BE2C (cell line): Measurements from ENCODE around the gene DACT2.

Source experiments
- DNase-seq: peaks from one replicate; pipeline ENCODE4 v3.0.0-alpha.2; 2020
- H3K27me3 ChIP-seq: fragments of 250-450 bp; sonication (Bioruptor Pico); 2 replicates; pipeline ENCODE4 v1.5.1; 2020; ENCODE audit warnings: mild to moderate bottlenecking
- H3K36me3 ChIP-seq: fragments of 250-450 bp; sonication (Bioruptor Pico); 2 replicates; pipeline ENCODE4 v1.5.1; 2020; ENCODE audit warnings: mild to moderate bottlenecking
- H3K4me1 ChIP-seq: fragments of 250-450 bp; sonication (Bioruptor Pico); 2 replicates; pipeline ENCODE4 v1.5.1; 2020
- H3K4me3 ChIP-seq: 2 replicates; pipeline ENCODE4 v1.5.1; 2011; ENCODE audit warnings: low read depth, low read length
- H3K9me3 ChIP-seq: fragments of 250-450 bp; sonication (Bioruptor Pico); 2 replicates; pipeline ENCODE4 v1.5.1; 2020
- TF ChIP-seq, protein P1 (sequence below): IDR thresholded peaks from 2 replicates; pipeline ENCODE4 v1.5.1; 2012; ENCODE audit warnings: mild to moderate bottlenecking, low read depth, low read length

Gene DACT2

DNA sequence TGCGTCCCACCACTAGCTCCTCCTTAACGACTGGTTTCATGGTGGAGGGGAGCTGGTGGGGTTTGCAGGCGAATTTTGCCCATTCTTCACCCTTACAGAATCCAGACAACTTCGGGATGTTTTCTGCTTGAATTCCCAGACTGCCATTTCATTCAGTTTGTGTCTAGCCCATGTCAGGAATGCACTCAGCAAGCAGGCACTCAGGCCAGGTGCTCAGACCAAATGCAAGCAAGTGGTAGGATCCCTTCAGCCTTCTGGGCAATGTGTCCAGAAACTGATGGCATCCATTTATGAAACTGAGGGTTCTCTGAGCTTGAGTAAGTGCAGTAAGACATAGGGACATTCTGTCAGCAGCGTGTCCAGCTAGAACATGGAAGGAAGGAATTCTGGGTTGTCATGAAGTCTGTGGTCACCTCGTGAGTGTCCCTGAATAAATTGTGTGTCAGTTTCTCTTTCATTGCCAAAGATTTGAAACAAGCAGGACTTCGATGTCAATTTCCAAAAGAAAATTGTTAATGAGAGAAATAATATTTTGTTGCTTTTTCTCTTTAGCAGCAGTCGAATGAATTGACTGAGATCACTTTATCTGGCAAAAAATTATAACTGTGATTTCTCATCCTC, 21.8 kb upstream of the DACT2 start:
- TF ChIP-seq, protein P1, sequence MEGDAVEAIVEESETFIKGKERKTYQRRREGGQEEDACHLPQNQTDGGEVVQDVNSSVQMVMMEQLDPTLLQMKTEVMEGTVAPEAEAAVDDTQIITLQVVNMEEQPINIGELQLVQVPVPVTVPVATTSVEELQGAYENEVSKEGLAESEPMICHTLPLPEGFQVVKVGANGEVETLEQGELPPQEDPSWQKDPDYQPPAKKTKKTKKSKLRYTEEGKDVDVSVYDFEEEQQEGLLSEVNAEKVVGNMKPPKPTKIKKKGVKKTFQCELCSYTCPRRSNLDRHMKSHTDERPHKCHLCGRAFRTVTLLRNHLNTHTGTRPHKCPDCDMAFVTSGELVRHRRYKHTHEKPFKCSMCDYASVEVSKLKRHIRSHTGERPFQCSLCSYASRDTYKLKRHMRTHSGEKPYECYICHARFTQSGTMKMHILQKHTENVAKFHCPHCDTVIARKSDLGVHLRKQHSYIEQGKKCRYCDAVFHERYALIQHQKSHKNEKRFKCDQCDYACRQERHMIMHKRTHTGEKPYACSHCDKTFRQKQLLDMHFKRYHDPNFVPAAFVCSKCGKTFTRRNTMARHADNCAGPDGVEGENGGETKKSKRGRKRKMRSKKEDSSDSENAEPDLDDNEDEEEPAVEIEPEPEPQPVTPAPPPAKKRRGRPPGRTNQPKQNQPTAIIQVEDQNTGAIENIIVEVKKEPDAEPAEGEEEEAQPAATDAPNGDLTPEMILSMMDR: no peak
- H3K4me3 ChIP-seq: no peak overlapping the region
- no peaks in the 10 kb centered on the region for H3K27me3 ChIP-seq
- H3K36me3 ChIP-seq: no peaks in the 10 kb centered on the region
- no peaks in the 10 kb centered on the region for H3K9me3 ChIP-seq
- DNase-seq: no peak
- H3K4me1 ChIP-seq: no peaks in the 10 kb centered on the region

DNA sequence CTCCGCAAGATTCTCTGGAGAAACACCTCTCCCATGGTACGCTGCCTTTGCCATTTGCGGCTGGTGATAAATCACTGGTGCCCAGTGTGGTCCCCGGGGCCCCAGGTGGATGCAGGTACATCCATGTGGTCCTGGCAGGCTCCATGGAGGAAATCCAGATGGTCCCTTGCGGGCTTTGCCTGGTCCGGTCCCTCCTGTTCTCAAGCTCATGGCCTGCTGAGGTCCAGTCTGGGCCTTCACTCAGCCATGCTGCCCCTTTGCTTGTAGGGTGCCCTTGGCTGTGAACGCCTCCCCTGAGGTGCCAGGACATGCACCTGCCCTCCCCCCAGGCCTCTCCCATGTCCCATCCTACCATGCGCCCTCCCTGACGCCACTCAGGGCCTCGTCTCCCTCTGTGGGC, 21.2 kb upstream of the DACT2 start:
- Histone ChIP-seq H3K4me3 (no peak overlapping the region), H3K27me3 (no peaks in the 10 kb centered on the region), H3K4me1 (no peaks in the 10 kb centered on the region), H3K36me3 (no peaks in the 10 kb centered on the region), H3K9me3 (no peaks in the 10 kb centered on the region)
- DNase-seq: no peak
- TF ChIP-seq, protein P1: no peak

GRCh38 chr6:168338777-168339176, 19.2 kb upstream of the DACT2 start:
- no peaks in the 10 kb centered on the region for H3K4me1 ChIP-seq
- H3K9me3 ChIP-seq: no peaks in the 10 kb centered on the region
- no peaks in the 10 kb centered on the region for H3K27me3 ChIP-seq
- H3K36me3 ChIP-seq: no peaks in the 10 kb centered on the region
- DNase-seq: no peak
- TF ChIP-seq, protein P1: no peak
- H3K4me3 ChIP-seq: no peak overlapping the region

DNA sequence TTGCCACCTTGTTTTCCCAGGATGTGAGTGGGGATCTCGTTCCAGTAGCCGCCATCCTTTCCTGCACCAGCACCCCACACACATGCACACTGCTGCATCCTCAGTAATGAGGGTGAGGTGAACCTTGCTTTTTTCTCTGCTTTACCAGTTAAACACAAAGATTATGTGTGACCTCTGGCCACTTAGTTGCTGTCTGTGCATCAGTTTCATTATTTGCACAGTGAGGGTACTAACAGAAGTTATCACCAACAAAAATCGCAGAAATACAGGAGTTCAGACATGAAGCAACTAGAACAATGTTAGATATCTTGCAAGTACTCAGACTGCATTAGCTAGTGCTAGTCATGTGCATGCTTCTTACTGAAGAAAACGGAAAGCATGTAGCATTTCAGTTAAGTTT, 17.4 kb upstream of the DACT2 start:
- Histone ChIP-seq H3K27me3 (no peaks in the 10 kb centered on the region), H3K9me3 (no peaks in the 10 kb centered on the region), H3K4me1 (no peaks in the 10 kb centered on the region), H3K36me3 (no peaks in the 10 kb centered on the region), H3K4me3 (no peak overlapping the region)
- no peak for DNase-seq
- TF ChIP-seq, protein P1: no peak

DNA sequence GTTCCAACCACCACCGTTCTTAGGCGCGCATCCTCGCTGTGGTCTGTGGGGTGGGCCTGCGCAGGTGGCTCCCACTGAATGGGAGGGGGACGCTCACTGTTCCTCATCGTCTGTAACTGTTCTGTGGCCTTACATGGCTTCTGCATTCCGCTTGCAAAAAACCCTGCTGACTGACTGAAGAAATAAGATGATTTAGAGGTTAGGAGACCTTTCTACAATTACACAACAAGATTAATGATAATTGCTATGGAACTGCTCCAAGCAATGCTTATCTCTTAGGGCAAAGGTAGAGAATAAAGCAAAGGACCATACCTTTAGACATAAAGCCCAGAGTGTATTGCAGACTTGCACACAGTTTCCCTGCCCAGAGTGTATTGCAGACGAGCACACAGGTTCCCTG, 14.4 kb upstream of the DACT2 start:
- no peaks in the 10 kb centered on the region for H3K9me3 ChIP-seq
- H3K36me3 ChIP-seq: no peaks in the 10 kb centered on the region
- TF ChIP-seq, protein P1: no peak
- DNase-seq: no peak
- H3K4me1 ChIP-seq: no peaks in the 10 kb centered on the region
- H3K27me3 ChIP-seq: no peaks in the 10 kb centered on the region
- H3K4me3 ChIP-seq: no peak overlapping the region

DNA sequence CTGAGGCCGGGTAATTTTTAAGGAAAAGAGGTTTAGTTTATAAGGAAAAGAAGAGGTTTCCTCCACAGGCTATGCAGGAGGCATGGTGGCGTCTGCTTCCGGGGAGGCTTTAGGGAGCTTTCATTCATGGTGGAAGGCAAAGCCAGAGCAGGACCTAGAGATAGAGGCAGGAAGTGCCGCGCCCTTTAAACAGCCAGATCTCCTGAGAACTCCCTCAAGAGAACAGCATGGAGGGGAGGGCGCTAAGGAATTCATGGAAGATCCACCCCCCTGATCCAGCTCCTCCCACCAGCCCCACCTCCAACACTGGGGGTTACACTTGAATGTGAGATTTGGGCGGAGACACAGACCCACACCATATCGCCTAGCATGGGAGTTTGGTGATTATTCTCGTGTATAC, 13.9 kb upstream of the DACT2 start:
- H3K9me3 ChIP-seq: no peaks in the 10 kb centered on the region
- no peak overlapping the region for H3K4me3 ChIP-seq
- no peaks in the 10 kb centered on the region for H3K4me1 ChIP-seq
- DNase-seq: no peak
- H3K27me3 ChIP-seq: no peaks in the 10 kb centered on the region
- H3K36me3 ChIP-seq: no peaks in the 10 kb centered on the region
- TF ChIP-seq, protein P1: no peak
